GM10847 (cell line): Measurements from ENCODE around the gene ZNF518A.

Source experiments
- POLR2A ChIP-seq: IDR thresholded peaks from 2 replicates; pipeline ENCODE4 v1.6.1; 2011; ENCODE audit not compliant: insufficient read length; ENCODE audit errors: extremely low read depth

ZNF518A gene

GRCh38 chr10:96188421-96188820 is 58.3 kb downstream of the ZNF518A start:
- TF ChIP-seq POLR2A, result no peak

- no peak for TF ChIP-seq POLR2A
Measured at GRCh38 chr10:96188916-96189315, 58.8 kb downstream of the ZNF518A start.

- no peak for TF ChIP-seq POLR2A
Measured at GRCh38 chr10:96201525-96201924, 71.4 kb downstream of the ZNF518A start.

DNA sequence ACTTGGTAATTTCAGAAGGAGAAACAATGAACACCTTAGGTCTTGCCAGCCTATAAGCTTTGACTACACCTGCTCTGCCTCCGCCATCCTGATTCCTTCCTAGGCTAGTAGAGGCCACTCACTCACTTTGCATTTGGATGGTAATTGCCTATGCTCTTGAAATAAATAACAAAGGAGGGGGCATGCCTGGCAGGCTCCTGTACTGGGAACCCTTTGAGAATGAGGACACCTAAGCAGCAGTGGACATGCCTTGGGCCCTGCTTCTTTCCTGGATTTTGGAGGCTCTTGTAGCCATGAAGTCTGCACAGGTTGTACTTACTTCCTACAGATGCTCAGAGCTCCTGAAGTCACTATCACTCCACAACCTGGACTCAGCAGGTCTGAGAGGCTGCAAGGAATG is 75.5 kb downstream of the ZNF518A start:
- no peak for TF ChIP-seq POLR2A

- TF ChIP-seq POLR2A, result no peak
Measured at GRCh38 chr10:96208271-96208670, 78.2 kb downstream of the ZNF518A start.

DNA sequence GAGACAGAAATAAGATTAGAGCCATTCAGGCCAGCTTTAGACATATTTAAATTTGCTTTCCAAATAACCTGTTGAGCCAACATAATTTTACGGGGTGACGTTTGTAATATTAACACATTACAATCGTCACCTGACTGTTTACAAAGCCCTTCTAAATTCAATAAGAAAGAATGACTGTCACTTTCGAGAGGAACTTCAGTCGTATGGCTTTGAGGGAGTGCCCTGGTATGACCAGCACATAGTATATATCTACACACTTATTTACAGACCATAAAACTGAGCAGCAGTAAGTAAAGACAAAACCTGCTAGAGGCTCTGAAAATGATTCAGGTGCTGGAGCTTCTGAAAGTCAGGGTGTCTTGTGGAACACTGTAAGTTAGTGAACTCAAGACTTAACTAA is 78.8 kb downstream of the ZNF518A start:
- TF ChIP-seq POLR2A, result no peak

DNA sequence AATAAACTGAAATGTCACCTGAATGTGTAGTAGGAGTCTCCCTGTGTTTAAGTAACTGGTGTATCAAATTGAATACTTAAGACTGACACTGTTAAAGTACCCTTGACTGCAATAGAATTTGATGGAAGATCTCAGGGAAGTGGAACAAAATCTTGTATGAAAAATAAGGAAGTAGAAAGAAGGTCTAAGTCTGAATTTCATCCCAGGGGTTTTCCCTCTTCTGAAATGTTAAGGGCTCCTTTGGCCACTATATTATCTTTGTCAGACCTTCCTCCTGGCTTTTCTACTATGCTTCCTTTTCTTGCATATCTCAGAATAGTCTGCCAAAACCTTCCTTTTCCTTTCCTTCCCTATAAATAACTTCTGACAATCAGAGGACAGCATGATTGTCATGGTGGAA is 81.7 kb downstream of the ZNF518A start:
- no peak for TF ChIP-seq POLR2A

DNA sequence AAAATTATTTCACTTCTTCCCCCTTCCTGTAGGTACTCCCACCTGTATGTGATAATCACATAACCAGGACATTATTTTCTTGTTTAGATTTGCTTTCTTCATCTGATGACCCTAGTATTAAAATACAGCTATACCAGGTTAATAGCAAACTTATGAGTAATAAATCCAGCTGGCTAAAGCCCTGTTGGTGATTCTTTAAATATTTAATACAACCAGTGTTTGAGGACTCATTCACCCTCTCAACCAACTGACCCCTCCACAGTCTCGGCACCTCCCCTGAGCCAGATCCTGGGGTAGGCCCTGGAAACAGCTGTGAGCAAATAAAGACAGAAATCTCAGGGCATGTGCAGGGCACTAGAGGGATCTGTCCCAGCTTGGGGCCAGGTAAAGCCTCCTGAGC is 82.8 kb downstream of the ZNF518A start:
- TF ChIP-seq POLR2A, result no peak
